DOHH2 (cell line): ENCODE data around the gene ATP13A3.
"Not testable (repeated sequence)": the region's sequence is repeated elsewhere in the genome, so short reads cannot be mapped to it uniquely, and the experiment has no call there.

Experiments
- H3F3A ChIP-seq: fragments of 200-600 bp; sonication (generic), shearing (Covaris generic); 2 replicates; pipeline ENCODE4 v1.6.0; 2016; ENCODE audit warnings: antibody characterized with exemption, mild to moderate bottlenecking; ENCODE audit not compliant: control insufficient read depth, insufficient read depth
- H3K27ac ChIP-seq: fragments of 200-600 bp; sonication (generic); 2 replicates; pipeline ENCODE4 v1.5.1; 2014; ENCODE audit warnings: low read depth, mild to moderate bottlenecking, low read length, moderate library complexity
- H3K27me3 ChIP-seq: fragments of 200-600 bp; sonication (generic); 2 replicates; pipeline ENCODE4 v1.6.1; 2014; ENCODE audit warnings: mild to moderate bottlenecking, low read length, mixed read lengths; ENCODE audit not compliant: control insufficient read depth
- H3K36me3 ChIP-seq: fragments of 200-600 bp; sonication (generic); 2 replicates; pipeline ENCODE4 v1.6.1; 2014; ENCODE audit warnings: mild to moderate bottlenecking, low read length, moderate library complexity, mixed read lengths; ENCODE audit not compliant: control insufficient read depth
- H3K4me1 ChIP-seq: fragments of 200-600 bp; sonication (generic); 2 replicates; pipeline ENCODE4 v1.6.1; 2014; ENCODE audit warnings: mild to moderate bottlenecking, low read length, mixed read lengths; ENCODE audit not compliant: control insufficient read depth
- H3K4me2 ChIP-seq: fragments of 200-600 bp; sonication (generic); 2 replicates; pipeline ENCODE4 v1.6.0; 2014; ENCODE audit warnings: mild to moderate bottlenecking, low read length, moderate library complexity
- H3K4me3 ChIP-seq: fragments of 200-600 bp; sonication (generic); 2 replicates; pipeline ENCODE4 v1.5.1; 2014; ENCODE audit warnings: mild to moderate bottlenecking, low read length, mixed read lengths
- H3K79me2 ChIP-seq: fragments of 200-600 bp; sonication (generic); 2 replicates; pipeline ENCODE4 v1.6.1; 2014; ENCODE audit warnings: mild to moderate bottlenecking, low read length, mixed read lengths; ENCODE audit not compliant: control insufficient read depth
- H3K9me2 ChIP-seq: fragments of 200-600 bp; sonication (generic); replicated peaks from 2 replicates; pipeline ENCODE4 v1.6.1; 2014; ENCODE audit warnings: mild to moderate bottlenecking, low read length, mixed read lengths; ENCODE audit not compliant: control insufficient read depth
- H3K9me3 ChIP-seq: fragments of 200-600 bp; sonication (generic); 2 replicates; pipeline ENCODE4 v1.6.1; 2014; ENCODE audit warnings: antibody characterized with exemption, low read length, mixed read lengths; ENCODE audit not compliant: control insufficient read depth, insufficient read depth
- H4K20me1 ChIP-seq: fragments of 200-600 bp; sonication (generic); 2 replicates; pipeline ENCODE4 v1.6.0; 2014; ENCODE audit warnings: low read depth, mild to moderate bottlenecking, antibody characterized with exemption, low read length, moderate library complexity; ENCODE audit not compliant: control insufficient read depth, insufficient read depth
- CTCF ChIP-seq: fragments of 200-600 bp; sonication (generic); IDR thresholded peaks from one replicate; pipeline ENCODE4 v1.5.1; 2014; ENCODE audit warnings: antibody characterized with exemption, mild to moderate bottlenecking, low read depth, low read length; ENCODE audit not compliant: poor library complexity, severe bottlenecking
- EZH2phosphoT487 ChIP-seq: fragments of 200-600 bp; sonication (generic); IDR thresholded peaks from 2 replicates; pipeline ENCODE4 v1.6.1; 2017; ENCODE audit warnings: borderline replicate concordance, mild to moderate bottlenecking, antibody characterized with exemption, low read length, moderate library complexity, mixed read lengths

Gene ATP13A3

GRCh38 chr3:194483850-194484249 lies 3.0 kb downstream of the ATP13A3 start:
- H3K9me3 ChIP-seq, result no peaks in the 10 kb centered on the region
- TF ChIP-seq EZH2phosphoT487 (no peak), CTCF (no peak)
- H4K20me1 ChIP-seq, result peaks cover 11% of the 10 kb centered on the region; the same call in 1 of the 2 replicates
- H3K36me3 ChIP-seq, result peaks cover 32% of the 10 kb centered on the region
- no peaks in the 10 kb centered on the region for H3K9me2 ChIP-seq
- no peak overlapping the region for H3K4me3 ChIP-seq
- H3K27me3 ChIP-seq, result peaks cover 15% of the 10 kb centered on the region
- no peak overlapping the region for H3K27ac ChIP-seq
- peaks cover 21% of the 10 kb centered on the region for H3K4me1 ChIP-seq
- H3K79me2 ChIP-seq, result peaks cover 71% of the 10 kb centered on the region
- H3K4me2 ChIP-seq, result no peak overlapping the region
- 0 out of 2 replicates have a peak, but pooled peaks cover 3% of the 10 kb centered on the region for H3F3A ChIP-seq

GRCh38 chr3:194482830-194483229 lies 4.0 kb downstream of the ATP13A3 start:
- H3K4me3 ChIP-seq, H3K27ac ChIP-seq, H3K27me3 ChIP-seq, H3K4me2 ChIP-seq, H3F3A ChIP-seq, H3K9me2 ChIP-seq, H3K9me3 ChIP-seq: not testable (repeated sequence)
- peaks cover 42% of the 10 kb centered on the region for H3K36me3 ChIP-seq
- H3K4me1 ChIP-seq, result peaks cover 19% of the 10 kb centered on the region
- peaks cover 81% of the 10 kb centered on the region for H3K79me2 ChIP-seq
- H4K20me1 ChIP-seq, result peaks cover 15% of the 10 kb centered on the region; the same call in 1 of the 2 replicates

- Histone ChIP-seq H3K9me2 (no peaks in the 10 kb centered on the region), H3K36me3 (peaks cover 46% of the 10 kb centered on the region), H3K4me3 (no peak overlapping the region), H3K9me3 (no peaks in the 10 kb centered on the region), H3K27me3 (peaks cover 2% of the 10 kb centered on the region; the same call in 1 of the 2 replicates), H4K20me1 (peaks cover 17% of the 10 kb centered on the region; the same call in 1 of the 2 replicates), H3K27ac (no peak overlapping the region), H3K79me2 (peaks cover 87% of the 10 kb centered on the region), H3K4me1 (peaks cover 13% of the 10 kb centered on the region), H3F3A (0 out of 2 replicates have a peak, but pooled peaks cover 1% of the 10 kb centered on the region), H3K4me2 (no peak overlapping the region)
- TF ChIP-seq CTCF (no peak), EZH2phosphoT487 (no peak)
Measured at GRCh38 chr3:194482196-194482593, 4.6 kb downstream of the ATP13A3 start.

GRCh38 chr3:194481525-194482195 lies 5.1 kb downstream of the ATP13A3 start:
- Histone ChIP-seq H3K9me3 (no peaks in the 10 kb centered on the region), H4K20me1 (peaks cover 17% of the 10 kb centered on the region; the same call in 1 of the 2 replicates), H3K27ac (no peak overlapping the region), H3K4me1 (peaks cover 10% of the 10 kb centered on the region), H3K27me3 (no peaks in the 10 kb centered on the region), H3K36me3 (peaks cover 46% of the 10 kb centered on the region), H3F3A (no peaks in the 10 kb centered on the region), H3K79me2 (peaks cover 93% of the 10 kb centered on the region), H3K4me3 (no peak overlapping the region), H3K4me2 (no peak overlapping the region), H3K9me2 (no peaks in the 10 kb centered on the region)
- no peak for TF ChIP-seq CTCF
- TF ChIP-seq EZH2phosphoT487, result no peak
